ENCODE data around the gene TMEM192.

DNA sequence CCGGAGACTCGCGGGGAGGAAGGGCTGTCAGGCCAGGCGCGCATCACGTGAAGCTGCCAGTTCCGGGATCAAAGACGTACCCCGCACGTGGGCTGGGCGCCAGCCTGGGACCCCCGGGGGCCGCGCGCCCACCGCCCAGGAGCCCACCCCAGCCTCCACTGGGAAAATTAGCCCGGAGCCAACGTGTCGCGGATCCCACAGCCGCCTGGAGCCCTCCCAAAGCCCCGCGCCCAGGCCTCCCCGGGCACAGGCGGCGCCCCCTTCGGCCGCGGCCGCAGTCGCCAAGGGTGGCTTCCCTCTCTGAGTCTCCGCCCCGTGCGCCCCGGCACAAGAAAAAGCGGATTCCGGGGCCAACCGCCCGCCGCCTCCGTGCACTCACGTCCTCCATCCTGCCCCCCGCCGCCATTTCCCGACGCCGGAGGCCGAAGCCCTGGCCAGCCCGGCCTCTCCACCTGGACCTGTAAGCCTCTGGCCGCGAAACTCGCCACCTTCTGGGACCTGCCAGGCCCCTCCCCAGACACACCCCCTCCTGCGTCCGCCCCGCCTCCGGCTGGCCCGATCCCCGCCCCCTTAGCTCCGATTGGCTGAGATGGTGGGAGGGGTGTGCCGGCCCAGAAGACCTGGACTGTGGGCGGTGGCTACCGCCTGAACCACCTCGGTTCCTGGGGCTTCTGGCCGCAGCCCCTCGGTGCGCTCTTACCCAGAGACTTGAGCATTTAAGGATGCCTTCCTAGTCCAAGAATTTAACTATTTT lies at the start of gene TMEM192:
- TF ChIP-seq, protein P1, sequence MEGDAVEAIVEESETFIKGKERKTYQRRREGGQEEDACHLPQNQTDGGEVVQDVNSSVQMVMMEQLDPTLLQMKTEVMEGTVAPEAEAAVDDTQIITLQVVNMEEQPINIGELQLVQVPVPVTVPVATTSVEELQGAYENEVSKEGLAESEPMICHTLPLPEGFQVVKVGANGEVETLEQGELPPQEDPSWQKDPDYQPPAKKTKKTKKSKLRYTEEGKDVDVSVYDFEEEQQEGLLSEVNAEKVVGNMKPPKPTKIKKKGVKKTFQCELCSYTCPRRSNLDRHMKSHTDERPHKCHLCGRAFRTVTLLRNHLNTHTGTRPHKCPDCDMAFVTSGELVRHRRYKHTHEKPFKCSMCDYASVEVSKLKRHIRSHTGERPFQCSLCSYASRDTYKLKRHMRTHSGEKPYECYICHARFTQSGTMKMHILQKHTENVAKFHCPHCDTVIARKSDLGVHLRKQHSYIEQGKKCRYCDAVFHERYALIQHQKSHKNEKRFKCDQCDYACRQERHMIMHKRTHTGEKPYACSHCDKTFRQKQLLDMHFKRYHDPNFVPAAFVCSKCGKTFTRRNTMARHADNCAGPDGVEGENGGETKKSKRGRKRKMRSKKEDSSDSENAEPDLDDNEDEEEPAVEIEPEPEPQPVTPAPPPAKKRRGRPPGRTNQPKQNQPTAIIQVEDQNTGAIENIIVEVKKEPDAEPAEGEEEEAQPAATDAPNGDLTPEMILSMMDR (IDR thresholded peaks at IDR 0.05; ENCODE audit: low read length), result peak; percentile 45
- no peak for TF ChIP-seq EZH2 (optimal IDR thresholded peaks at IDR 0.05; ENCODE audit: low read depth, low read length)

Data from MM.1S (cell line).